ENCODE data around the gene ABCG1. TPM values are rescaled to one million over a fixed set of nuclear protein-coding genes. Genes with fewer than 3 reads are reported as not detected.

Gene ABCG1
- total and polyA plus RNA-seq, 4 donors: 1.6 to 9.7 (median 5.3) TPM

GRCh38 chr21:42171091-42172053 is 47.6 kb upstream of the ABCG1 start:
- TF ChIP-seq NR2F2 (IDR thresholded peaks at IDR 0.05) (no peak), ATF3 (IDR thresholded peaks at IDR 0.05) (no peak), FOXA2 (IDR thresholded peaks at IDR 0.05) (no peak), MAX (IDR thresholded peaks at IDR 0.05) (no peak), RXRA (IDR thresholded peaks at IDR 0.05) (no peak), REST (IDR thresholded peaks at IDR 0.05) (no peak), SP1 (IDR thresholded peaks at IDR 0.05) (no peak)
- Histone ChIP-seq H3K27me3 (ENCODE audit: control insufficient read depth in 4 of 4, insufficient read depth in 4 of 4, low read length in 3 of 4) (peaks cover 0 to 2% (median 0%) of the 10 kb centered on the region in 4 donors), H3K9me3 (ENCODE audit: control insufficient read depth in 4 of 4, low read length in 3 of 4) (no peaks in the 10 kb centered on the region), H3K27ac (ENCODE audit: low read depth in 1 of 2, low read length in 2 of 2) (no peak overlapping the region), H3K9ac (ENCODE audit: low read depth in 1 of 2, low read length in 2 of 2) (no peak overlapping the region), H3K4me3 (ENCODE audit: low read depth in 1 of 3, low read length in 3 of 3) (no peak overlapping the region), H3K36me3 (ENCODE audit: control insufficient read depth in 4 of 4, insufficient read depth in 3 of 4, low read depth in 1 of 4, low read length in 3 of 4) (no peaks in the 10 kb centered on the region), H3K4me1 (ENCODE audit: control insufficient read depth in 4 of 4, insufficient read depth in 4 of 4, low read length in 3 of 4) (no peaks in the 10 kb centered on the region)
- DNase-seq (ENCODE audit: low spot score): peak; percentile 30
- 76% methylated on average over 14 of the region's 14 CpGs for WGBS

- H3K36me3 ChIP-seq (ENCODE audit: control insufficient read depth in 4 of 4, insufficient read depth in 3 of 4, low read depth in 1 of 4, low read length in 3 of 4): no peaks in the 10 kb centered on the region
- H3K9me3 ChIP-seq (ENCODE audit: control insufficient read depth in 4 of 4, low read length in 3 of 4): no peaks in the 10 kb centered on the region
- 89% methylated on average over 40 of the region's 40 CpGs for WGBS
- no peak overlapping the region for H3K27ac ChIP-seq (ENCODE audit: low read depth in 1 of 2, low read length in 2 of 2)
- TF ChIP-seq YY1 (IDR thresholded peaks at IDR 0.05): no peak
- no peak for TF ChIP-seq HNF4A (conservative IDR thresholded peaks at IDR 0.05)
- no peak for TF ChIP-seq RXRA (IDR thresholded peaks at IDR 0.05)
- TF ChIP-seq EGR1 (IDR thresholded peaks at IDR 0.05; ENCODE audit: low read depth in 2 of 2): no peak
- no peak for TF ChIP-seq REST (IDR thresholded peaks at IDR 0.05)
- TF ChIP-seq ZBTB33 (IDR thresholded peaks at IDR 0.05): no peak
- no peak for TF ChIP-seq CTCF (IDR thresholded peaks at IDR 0.05; ENCODE audit: low read depth, low read length, missing input control)
- no peak for TF ChIP-seq FOXA2 (IDR thresholded peaks at IDR 0.05)
- no peak for TF ChIP-seq MAX (IDR thresholded peaks at IDR 0.05)
- no peak for TF ChIP-seq SP1 (IDR thresholded peaks at IDR 0.05)
- no peak for TF ChIP-seq ATF3 (IDR thresholded peaks at IDR 0.05)
- TF ChIP-seq FOXA1 (IDR thresholded peaks at IDR 0.05): no peak
- no peak for TF ChIP-seq NR2F2 (IDR thresholded peaks at IDR 0.05)
- TF ChIP-seq RAD21 (IDR thresholded peaks at IDR 0.05): no peak
- TF ChIP-seq JUND (IDR thresholded peaks at IDR 0.05): no peak
- no peak overlapping the region for H3K4me3 ChIP-seq (ENCODE audit: low read depth in 1 of 3, low read length in 3 of 3)
- no peak overlapping the region for H3K9ac ChIP-seq (ENCODE audit: low read depth in 1 of 2, low read length in 2 of 2)
- H3K4me1 ChIP-seq (ENCODE audit: control insufficient read depth in 4 of 4, insufficient read depth in 4 of 4, low read length in 3 of 4): no peaks in the 10 kb centered on the region
- H3K27me3 ChIP-seq (ENCODE audit: control insufficient read depth in 4 of 4, insufficient read depth in 4 of 4, low read length in 3 of 4): peaks cover 0 to 2% (median 0%) of the 10 kb centered on the region in 4 donors
- DNase-seq (ENCODE audit: low spot score): no peak
Observed at GRCh38 chr21:42172596-42173483, 46.1 kb upstream of the ABCG1 start.

Measured in liver (tissue), 9 donors.